GM12873 (cell line): ENCODE measurements around the gene CSNK1E.

ENCODE experiments used
- CTCF ChIP-seq: IDR thresholded peaks from 2 replicates; pipeline ENCODE4 v1.5.1; 2012; ENCODE audit warnings: low read depth, mild to moderate bottlenecking, moderate library complexity, low read length, control low read depth; ENCODE audit not compliant: insufficient read depth; ENCODE audit errors: missing control alignments

CSNK1E gene

DNA sequence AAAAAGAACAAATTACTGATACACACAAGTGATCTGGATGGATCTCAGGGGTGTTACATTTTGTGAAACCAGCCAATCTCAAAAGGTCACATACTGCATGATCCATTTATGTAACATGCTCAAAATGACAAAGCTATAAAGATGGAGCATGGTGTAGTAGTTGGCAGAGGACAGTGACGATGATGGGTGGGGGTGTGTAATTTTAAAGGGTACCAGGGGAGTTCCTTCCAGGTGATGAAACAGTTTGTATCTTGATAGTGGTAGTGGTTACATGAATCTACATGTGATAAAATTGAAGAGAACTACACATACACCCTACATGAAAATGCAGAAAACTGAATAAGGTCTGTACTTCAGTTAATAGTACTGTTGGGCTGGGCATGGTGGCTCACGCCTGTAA is 61.5 kb downstream of the CSNK1E start:
- no peak for TF ChIP-seq CTCF

GRCh38 chr22:38251341-38251692 is 65.9 kb downstream of the CSNK1E start:
- no peak for TF ChIP-seq CTCF

GRCh38 chr22:38250643-38251340 is 66.4 kb downstream of the CSNK1E start:
- TF ChIP-seq CTCF = no peak

DNA sequence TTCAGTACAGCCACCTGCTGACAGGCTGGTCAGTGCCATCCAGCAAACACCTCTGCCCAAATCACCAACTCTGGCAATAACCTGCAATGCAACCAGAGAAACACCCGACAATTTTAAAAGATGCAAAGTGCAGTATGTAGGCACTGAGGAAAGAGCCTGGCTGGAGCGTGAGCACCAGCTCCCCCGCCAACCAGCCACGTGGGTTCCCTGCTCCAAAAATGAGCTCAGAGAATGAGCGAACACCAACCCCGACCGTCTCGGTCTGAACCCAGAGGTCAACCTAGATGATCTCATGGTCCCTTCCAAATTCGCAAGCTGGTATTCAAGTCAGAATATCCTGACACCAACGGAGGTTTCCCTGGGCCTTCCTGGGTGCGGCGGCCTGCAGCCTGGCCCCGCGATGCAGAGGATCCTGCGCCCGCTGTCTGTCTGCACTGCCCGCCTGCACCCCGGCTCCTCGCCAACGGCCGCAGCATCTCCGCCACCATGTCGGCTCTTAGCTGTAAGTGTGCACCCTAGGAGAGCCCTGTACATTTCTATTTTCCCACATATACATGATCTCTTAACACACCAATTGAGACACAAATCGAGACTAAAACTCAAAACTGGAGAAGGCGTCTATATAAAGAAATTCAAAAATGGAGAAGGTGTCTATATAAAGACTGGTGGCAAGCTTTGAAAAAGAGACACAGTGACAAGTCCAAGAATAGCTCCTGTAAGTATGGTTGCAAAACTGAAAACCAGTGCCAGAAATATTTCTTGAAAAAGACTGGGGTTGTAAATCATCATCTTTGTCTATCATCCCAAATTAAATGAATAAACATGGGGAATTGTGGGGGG is 67.2 kb downstream of the CSNK1E start:
- no peak for TF ChIP-seq CTCF

GRCh38 chr22:38249301-38249700 is 67.9 kb downstream of the CSNK1E start:
- TF ChIP-seq CTCF = no peak

GRCh38 chr22:38248280-38248679 is 69.0 kb downstream of the CSNK1E start:
- TF ChIP-seq CTCF = no peak

GRCh38 chr22:38247713-38248112 is 69.5 kb downstream of the CSNK1E start:
- no peak for TF ChIP-seq CTCF
